ENCODE data around the gene SLCO6A1.

The SLCO6A1 gene

DNA sequence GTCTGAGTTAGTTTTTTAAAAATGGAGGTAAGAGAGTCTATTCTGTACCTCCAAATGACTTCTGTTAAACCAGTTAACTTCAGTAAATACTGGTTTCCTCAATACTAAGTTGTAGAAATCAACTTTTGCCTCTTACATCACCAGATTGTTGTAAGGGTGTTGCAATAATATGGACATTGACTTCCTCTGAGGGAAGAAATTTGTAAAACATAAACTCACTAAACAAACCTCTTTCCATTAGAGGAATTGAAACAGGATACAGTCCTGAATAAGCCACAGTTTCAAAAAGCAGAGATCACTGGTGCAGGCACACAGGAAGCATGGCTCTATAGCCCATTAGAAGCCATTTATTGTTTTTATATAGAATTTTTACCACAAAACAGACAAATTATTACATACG lies 32.7 kb upstream of the SLCO6A1 start:
- no peak overlapping the region for H3K4me2 ChIP-seq (ENCODE audit: low read depth, low read length, poor library complexity, severe bottlenecking)
- H4K20me1 ChIP-seq (ENCODE audit: low read depth, low read length) = no peaks in the 10 kb centered on the region
- no peaks in the 10 kb centered on the region for H3K79me2 ChIP-seq (ENCODE audit: insufficient read depth, low read length)
- no peak overlapping the region for H3K9ac ChIP-seq (ENCODE audit: low read length)
- no peak overlapping the region for H3K4me3 ChIP-seq (ENCODE audit: insufficient read depth, low read length, poor library complexity, severe bottlenecking)
- H3K27ac ChIP-seq (ENCODE audit: low read depth, low read length) = no peak overlapping the region
- H3K27me3 ChIP-seq (ENCODE audit: low read length) = no peaks in the 10 kb centered on the region
- H3F3A ChIP-seq (ENCODE audit: insufficient read depth) = no peaks in the 10 kb centered on the region
- no peaks in the 10 kb centered on the region for H3K9me3 ChIP-seq (ENCODE audit: insufficient read depth, low read length)
- no peaks in the 10 kb centered on the region for H3K36me3 ChIP-seq (ENCODE audit: low read length)
- no peak overlapping the region for H2AFZ ChIP-seq (ENCODE audit: low read depth, low read length, severe bottlenecking)
- H3K9me2 ChIP-seq (replicated peaks; ENCODE audit: insufficient read depth, low read length) = no peaks in the 10 kb centered on the region
- TF ChIP-seq EZH2phosphoT487 (conservative IDR thresholded peaks at IDR 0.05; ENCODE audit: low read length) = no peak
- TF ChIP-seq, protein P1, sequence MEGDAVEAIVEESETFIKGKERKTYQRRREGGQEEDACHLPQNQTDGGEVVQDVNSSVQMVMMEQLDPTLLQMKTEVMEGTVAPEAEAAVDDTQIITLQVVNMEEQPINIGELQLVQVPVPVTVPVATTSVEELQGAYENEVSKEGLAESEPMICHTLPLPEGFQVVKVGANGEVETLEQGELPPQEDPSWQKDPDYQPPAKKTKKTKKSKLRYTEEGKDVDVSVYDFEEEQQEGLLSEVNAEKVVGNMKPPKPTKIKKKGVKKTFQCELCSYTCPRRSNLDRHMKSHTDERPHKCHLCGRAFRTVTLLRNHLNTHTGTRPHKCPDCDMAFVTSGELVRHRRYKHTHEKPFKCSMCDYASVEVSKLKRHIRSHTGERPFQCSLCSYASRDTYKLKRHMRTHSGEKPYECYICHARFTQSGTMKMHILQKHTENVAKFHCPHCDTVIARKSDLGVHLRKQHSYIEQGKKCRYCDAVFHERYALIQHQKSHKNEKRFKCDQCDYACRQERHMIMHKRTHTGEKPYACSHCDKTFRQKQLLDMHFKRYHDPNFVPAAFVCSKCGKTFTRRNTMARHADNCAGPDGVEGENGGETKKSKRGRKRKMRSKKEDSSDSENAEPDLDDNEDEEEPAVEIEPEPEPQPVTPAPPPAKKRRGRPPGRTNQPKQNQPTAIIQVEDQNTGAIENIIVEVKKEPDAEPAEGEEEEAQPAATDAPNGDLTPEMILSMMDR (IDR thresholded peaks at IDR 0.05; ENCODE audit: insufficient read depth, low read length, poor library complexity, severe bottlenecking) = no peak

DNA sequence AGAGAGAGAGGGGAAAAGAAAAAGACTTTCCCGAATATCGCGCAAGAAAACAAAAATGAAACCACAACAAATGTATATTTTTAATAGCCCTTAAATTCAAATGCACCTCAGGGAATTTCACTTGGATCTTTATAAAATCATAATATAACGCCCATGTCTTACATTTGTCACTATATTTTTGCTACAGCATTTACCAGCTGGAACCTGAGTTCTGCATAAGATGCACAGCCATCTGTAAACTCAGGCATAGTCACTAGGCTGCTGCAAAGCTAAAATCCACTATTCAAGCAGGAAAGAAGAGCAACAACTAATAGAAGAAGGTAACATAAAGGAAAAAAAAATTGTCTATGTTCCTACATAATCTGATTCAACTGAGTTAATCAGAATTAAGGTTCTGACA lies 30.6 kb upstream of the SLCO6A1 start:
- H3K27ac ChIP-seq (ENCODE audit: low read depth, low read length) = no peak overlapping the region
- H3K4me3 ChIP-seq (ENCODE audit: insufficient read depth, low read length, poor library complexity, severe bottlenecking) = no peak overlapping the region
- no peak overlapping the region for H3K4me2 ChIP-seq (ENCODE audit: low read depth, low read length, poor library complexity, severe bottlenecking)
- H3K79me2 ChIP-seq (ENCODE audit: insufficient read depth, low read length) = no peaks in the 10 kb centered on the region
- TF ChIP-seq EZH2phosphoT487 (conservative IDR thresholded peaks at IDR 0.05; ENCODE audit: low read length) = no peak
- TF ChIP-seq, protein P1 (IDR thresholded peaks at IDR 0.05; ENCODE audit: insufficient read depth, low read length, poor library complexity, severe bottlenecking) = no peak
- H3K27me3 ChIP-seq (ENCODE audit: low read length) = no peaks in the 10 kb centered on the region
- H3F3A ChIP-seq (ENCODE audit: insufficient read depth) = no peaks in the 10 kb centered on the region
- H4K20me1 ChIP-seq (ENCODE audit: low read depth, low read length) = no peaks in the 10 kb centered on the region
- H3K36me3 ChIP-seq (ENCODE audit: low read length) = no peaks in the 10 kb centered on the region
- no peak overlapping the region for H2AFZ ChIP-seq (ENCODE audit: low read depth, low read length, severe bottlenecking)
- no peaks in the 10 kb centered on the region for H3K9me3 ChIP-seq (ENCODE audit: insufficient read depth, low read length)
- H3K9ac ChIP-seq (ENCODE audit: low read length) = no peak overlapping the region
- H3K9me2 ChIP-seq (replicated peaks; ENCODE audit: insufficient read depth, low read length) = no peaks in the 10 kb centered on the region

DNA sequence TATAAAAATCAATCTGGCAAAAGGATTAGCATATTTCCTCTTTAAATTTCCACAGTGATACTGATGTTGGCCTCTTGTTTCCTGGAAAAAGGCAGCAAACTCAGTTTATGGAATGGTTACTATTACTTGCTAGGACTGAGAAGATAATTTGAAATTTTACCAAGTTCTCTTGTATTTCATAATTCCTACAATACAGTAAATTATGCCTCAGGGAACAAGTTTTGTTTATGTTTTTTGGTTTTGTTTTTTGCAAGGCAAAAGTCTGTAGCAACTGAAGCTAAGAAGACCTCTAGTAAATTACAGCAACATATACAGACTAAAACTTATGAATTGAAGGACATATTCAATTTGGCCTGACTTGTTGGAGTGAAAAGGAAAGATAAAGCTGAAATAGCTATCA lies 30.2 kb upstream of the SLCO6A1 start:
- no peak overlapping the region for H3K9ac ChIP-seq (ENCODE audit: low read length)
- no peak overlapping the region for H3K4me3 ChIP-seq (ENCODE audit: insufficient read depth, low read length, poor library complexity, severe bottlenecking)
- no peak for TF ChIP-seq EZH2phosphoT487 (conservative IDR thresholded peaks at IDR 0.05; ENCODE audit: low read length)
- TF ChIP-seq, protein P1 (IDR thresholded peaks at IDR 0.05; ENCODE audit: insufficient read depth, low read length, poor library complexity, severe bottlenecking) = no peak
- H3K27me3 ChIP-seq (ENCODE audit: low read length) = no peaks in the 10 kb centered on the region
- H3K9me2 ChIP-seq (replicated peaks; ENCODE audit: insufficient read depth, low read length) = no peaks in the 10 kb centered on the region
- H3K36me3 ChIP-seq (ENCODE audit: low read length) = no peaks in the 10 kb centered on the region
- H3K9me3 ChIP-seq (ENCODE audit: insufficient read depth, low read length) = no peaks in the 10 kb centered on the region
- no peaks in the 10 kb centered on the region for H4K20me1 ChIP-seq (ENCODE audit: low read depth, low read length)
- no peaks in the 10 kb centered on the region for H3F3A ChIP-seq (ENCODE audit: insufficient read depth)
- no peak overlapping the region for H3K4me2 ChIP-seq (ENCODE audit: low read depth, low read length, poor library complexity, severe bottlenecking)
- H2AFZ ChIP-seq (ENCODE audit: low read depth, low read length, severe bottlenecking) = no peak overlapping the region
- no peaks in the 10 kb centered on the region for H3K79me2 ChIP-seq (ENCODE audit: insufficient read depth, low read length)
- no peak overlapping the region for H3K27ac ChIP-seq (ENCODE audit: low read depth, low read length)

Data from SU-DHL-6 (cell line).